CD4-positive, alpha-beta T cell (primary cell): ENCODE data around the gene STIM2. TPM values are rescaled to one million over a fixed set of nuclear protein-coding genes. Genes with fewer than 3 reads are reported as not detected.

ENCODE experiments used
- ATAC-seq: fragments of 200-7000 bp; cut with Tn5 transposase; one replicate; pipeline ENCODE4 v1.10.0; 2022; ENCODE audit warnings: mild to moderate bottlenecking; ENCODE audit not compliant: poor library complexity
- CTCF ChIA-PET: fragments of 350-600 bp; sonication (Branson Sonifier 250); formaldehyde crosslinking; loops from one replicate; lab custom pipeline; 2021; ENCODE audit warnings: antibody characterized with exemption, inconsistent platforms; lab: Charles Lee
- POLR2A ChIA-PET: fragments of 350-600 bp; sonication (Branson Sonifier 250); formaldehyde crosslinking; loops from one replicate; lab custom pipeline; 2021; ENCODE audit warnings: antibody characterized with exemption, inconsistent platforms; lab: Charles Lee
- DNase-seq, 14 experiments: peaks; one replicate each; pipeline ENCODE4 v3.0.0-alpha.2; 2013 to 2020; ENCODE audit warnings: mixed read lengths in 2 of 14
- H3K27ac ChIP-seq, 2 donors: one replicate each; pipeline versions ENCODE4 v1.5.1 to v1.7.0; 2013; ENCODE audit warnings: low read length in 2 of 2, low read depth in 1 of 2, mild to moderate bottlenecking in 1 of 2
- H3K27me3 ChIP-seq, 2 experiments: 1 replicate in 1 of 2; 2 replicates in 1 of 2; pipeline versions ENCODE4 v1.6.1 to v1.7.0; 2013; ENCODE audit warnings: low read length in 2 of 2, control low read depth in 1 of 2, mild to moderate bottlenecking in 1 of 2, moderate library complexity in 1 of 2; ENCODE audit not compliant: insufficient read depth in 2 of 2, control insufficient read depth in 1 of 2
- H3K36me3 ChIP-seq: one replicate; pipeline ENCODE4 v1.6.1; 2013; ENCODE audit warnings: low read length, control low read depth; ENCODE audit not compliant: insufficient read depth
- H3K4me1 ChIP-seq: one replicate; pipeline ENCODE4 v1.6.1; 2013; ENCODE audit warnings: low read length, control low read depth; ENCODE audit not compliant: insufficient read depth
- H3K4me3 ChIP-seq: one replicate; pipeline ENCODE4 v1.5.1; 2013; ENCODE audit warnings: mild to moderate bottlenecking, low read length, moderate library complexity
- H3K9me3 ChIP-seq, 2 experiments: 1 replicate in 1 of 2; 2 replicates in 1 of 2; pipeline versions ENCODE4 v1.6.1 to v1.7.0; 2013; ENCODE audit warnings: low read length in 2 of 2, mild to moderate bottlenecking in 2 of 2, control low read depth in 1 of 2, moderate library complexity in 1 of 2; ENCODE audit not compliant: control insufficient read depth in 1 of 2, insufficient read depth in 1 of 2
- H3K27ac Mint-ChIP-seq: one replicate; pipeline ENCODE4 v1.8.0; 2020; ENCODE audit warnings: mixed read lengths
- H3K27me3 Mint-ChIP-seq: one replicate; pipeline ENCODE4 v1.8.0; 2021; ENCODE audit warnings: mixed read lengths
- H3K36me3 Mint-ChIP-seq: one replicate; pipeline ENCODE4 v1.8.0; 2021; ENCODE audit warnings: low read depth, mixed read lengths
- H3K4me1 Mint-ChIP-seq: one replicate; pipeline ENCODE4 v1.8.0; 2021; ENCODE audit warnings: low read depth, mixed read lengths
- H3K4me3 Mint-ChIP-seq: one replicate; pipeline ENCODE4 v1.8.0; 2020; ENCODE audit warnings: mild to moderate bottlenecking, mixed read lengths
- H3K9me3 Mint-ChIP-seq: one replicate; pipeline ENCODE4 v1.8.0; 2020; ENCODE audit warnings: mixed read lengths
- CTCF ChIP-seq: fragments of 200-600 bp; IDR thresholded peaks from one replicate; pipeline ENCODE4 v1.8.0; 2022; ENCODE audit warnings: antibody characterized with exemption, mild to moderate bottlenecking
- intact Hi-C, 2 experiments: fragments of 100-400 bp; cut with DNase I in 1 of 2; cut with micrococcal nuclease in 1 of 2; formaldehyde crosslinking; loops; one replicate each; pipeline versions ENCODE4 v1.15.1 to v1.9.0; 2023 to 2025; cut with DNase I, micrococcal nuclease
- total RNA-seq, 174 experiments: library from RNA in 2 of 174; stranded (reverse) in 2 of 174; gene quantifications; one replicate each; pipeline ENCODE4 v1.2.3 and lab custom pipeline; 2021 to 2026

Gene STIM2
- total RNA-seq, 2 experiments from 2014 or later: 53.7 to 54.9 TPM

- H3K4me3 ChIP-seq: no peak overlapping the region
- Mint-ChIP-seq H3K4me1 (peaks cover 72% of the 10 kb centered on the region), H3K36me3 (peaks cover 4% of the 10 kb centered on the region), H3K9me3 (no peaks in the 10 kb centered on the region), H3K27me3 (no peaks in the 10 kb centered on the region), H3K4me3 (peak overlapping the region; percentile 31), H3K27ac (peak overlapping the region; percentile 5)
- no peaks in the 10 kb centered on the region for H3K9me3 ChIP-seq
- TF ChIP-seq CTCF: no peak
- no peaks in the 10 kb centered on the region for H3K27me3 ChIP-seq
- CTCF ChIA-PET: no interaction called here
- ATAC-seq (no peak), DNase-seq (no peak)
- POLR2A ChIA-PET: interaction anchor here (1.3 to 3.5 kb wide), 2 partner anchors 12 to 126 kb away, joined by 3 to 32 read pairs; partner anchors contain the start of gene STIM2
- no peak overlapping the region for H3K27ac ChIP-seq
- intact Hi-C loops: loop anchor here in 1 of 2 experiments (5.0 kb wide), 1 partner anchor 120 kb away; no protein-coding TSS in a partner anchor
- peaks cover 10% of the 10 kb centered on the region for H3K4me1 ChIP-seq
- no peaks in the 10 kb centered on the region for H3K36me3 ChIP-seq
Observed at GRCh38 chr4:26987191-26987590, 126.5 kb downstream of the STIM2 start.

GRCh38 chr4:26991057-26991456 is 130.4 kb downstream of the STIM2 start:
- Histone ChIP-seq H3K36me3 (peaks cover 3% of the 10 kb centered on the region), H3K4me1 (peaks cover 7% of the 10 kb centered on the region), H3K9me3 (no peaks in the 10 kb centered on the region), H3K27me3 (no peaks in the 10 kb centered on the region), H3K4me3 (no peak overlapping the region), H3K27ac (no peak overlapping the region)
- DNase-seq (no peak), ATAC-seq (no peak)
- H3K9me3 Mint-ChIP-seq: no peaks in the 10 kb centered on the region
- no peak overlapping the region for H3K4me3 Mint-ChIP-seq
- H3K36me3 Mint-ChIP-seq: peaks cover 9% of the 10 kb centered on the region
- peaks cover 38% of the 10 kb centered on the region for H3K4me1 Mint-ChIP-seq
- no peaks in the 10 kb centered on the region for H3K27me3 Mint-ChIP-seq
- TF ChIP-seq CTCF: no peak
- ChIA-PET POLR2A (interaction anchor here (0.5 to 3.4 kb wide), 5 partner anchors 10 to 130 kb away, joined by 3 to 15 read pairs (median 3); partner anchors contain the start of gene STIM2), CTCF (interaction anchor here (1.2 to 1.5 kb wide), 2 partner anchors 10 to 13 kb away, joined by 5 to 6 read pairs; no protein-coding TSS in a partner anchor)
- peak overlapping the region; percentile 28 for H3K27ac Mint-ChIP-seq
- intact Hi-C loops: no loop called here

- Histone ChIP-seq H3K36me3 (peaks cover 3% of the 10 kb centered on the region), H3K9me3 (no peaks in the 10 kb centered on the region), H3K4me3 (no peak overlapping the region), H3K4me1 (no peaks in the 10 kb centered on the region), H3K27ac (no peak overlapping the region), H3K27me3 (no peaks in the 10 kb centered on the region)
- H3K4me3 Mint-ChIP-seq: no peak overlapping the region
- no peak for TF ChIP-seq CTCF
- peak in 3 of 14 experiments; percentile 16 to 32 (median 18) for DNase-seq
- H3K4me1 Mint-ChIP-seq: peaks cover 29% of the 10 kb centered on the region
- intact Hi-C loops: no loop called here
- peaks cover 21% of the 10 kb centered on the region for H3K36me3 Mint-ChIP-seq
- H3K27me3 Mint-ChIP-seq: no peaks in the 10 kb centered on the region
- no peak overlapping the region for H3K27ac Mint-ChIP-seq
- POLR2A ChIA-PET: interaction anchor here (1.4 to 3.4 kb wide), 5 partner anchors 12 to 132 kb away, joined by 3 to 15 read pairs (median 3); partner anchors contain the start of gene STIM2
- ATAC-seq: no peak
- H3K9me3 Mint-ChIP-seq: no peaks in the 10 kb centered on the region
- CTCF ChIA-PET: interaction anchor here (0.5 to 1.8 kb wide), 5 partner anchors 10 to 1086 kb away, joined by 3 to 6 read pairs (median 4); no protein-coding TSS in a partner anchor
Observed at GRCh38 chr4:26992657-26993361, 132.2 kb downstream of the STIM2 start.
